Measurements from ENCODE around the gene MAN1C1. TPM values are rescaled to one million over a fixed set of nuclear protein-coding genes. Genes with fewer than 3 reads are reported as not detected.

The MAN1C1 gene
- total and polyA plus RNA-seq, 10 of the 15 experiments (the other 5 are each of a cell fraction or from before 2014, with no cell fraction given) = 0.12 to 0.56 (median 0.22) TPM; not detected in 3

DNA sequence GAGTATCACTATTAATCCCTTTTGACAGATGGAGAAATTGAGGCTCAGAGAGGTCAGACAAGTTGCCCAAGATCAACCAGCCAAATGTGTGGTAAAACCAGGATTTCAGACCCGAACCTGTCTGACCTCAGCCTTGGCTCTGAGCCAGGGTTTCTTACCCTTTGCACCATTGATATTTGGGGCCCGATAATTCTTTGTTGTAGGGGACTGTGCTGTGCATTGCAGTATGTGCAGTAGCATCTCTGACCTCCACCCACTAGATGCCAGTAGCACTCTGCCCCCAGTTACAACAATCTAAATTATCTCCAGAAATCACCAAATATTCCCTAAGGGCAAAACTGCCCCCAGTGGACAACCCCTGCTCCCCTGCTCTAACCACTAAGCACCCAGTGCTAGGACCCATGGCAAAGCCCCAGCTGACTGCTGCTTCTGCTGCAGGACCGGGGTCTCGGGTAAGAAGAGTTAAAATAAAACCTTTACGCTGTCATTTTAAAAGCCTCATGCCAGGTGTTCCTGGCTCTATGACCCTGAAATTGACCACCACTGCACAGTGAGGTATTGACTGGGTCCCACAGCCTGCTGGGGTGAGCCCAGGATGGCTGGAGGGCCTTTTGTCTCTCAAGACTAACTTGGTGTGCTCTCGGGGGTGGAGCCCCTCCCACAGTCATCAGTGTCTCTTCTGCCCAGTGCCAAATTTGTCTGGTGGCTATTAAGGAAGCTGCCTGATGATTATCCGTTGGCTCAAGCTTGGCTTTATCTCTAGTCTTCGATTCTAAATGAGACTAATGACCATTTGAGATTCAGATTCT, 5.6 kb upstream of the MAN1C1 start:
- Histone ChIP-seq H3K4me3 (no peak overlapping the region), H4K20me1 (ENCODE audit: control insufficient read depth, insufficient read depth) (no peaks in the 10 kb centered on the region), H2AFZ (ENCODE audit: control insufficient read depth, low read depth, low read length) (no peak overlapping the region), H3K27me3 (replicated peaks in 1 of 2; ENCODE audit: control insufficient read depth in 2 of 2, insufficient read depth in 2 of 2, low read length in 1 of 2) (no peaks in the 10 kb centered on the region; a peak in 1 of 4 replicates), H3K79me2 (ENCODE audit: control insufficient read depth, insufficient read depth, low read length) (no peaks in the 10 kb centered on the region), H3K27ac (ENCODE audit: control insufficient read depth, insufficient read depth) (no peak overlapping the region), H3K4me1 (ENCODE audit: control insufficient read depth, insufficient read depth, low read length) (peaks cover 19% of the 10 kb centered on the region), H3K4me2 (ENCODE audit: control insufficient read depth, insufficient read depth) (no peak overlapping the region), H3K9ac (ENCODE audit: control insufficient read depth, insufficient read depth, low read length) (no peak overlapping the region), H3K9me3 (replicated peaks; ENCODE audit: control insufficient read depth, insufficient read depth, low read length) (no peaks in the 10 kb centered on the region), H3K36me3 (ENCODE audit: control insufficient read depth in 2 of 2, insufficient read depth in 2 of 2, low read length in 1 of 2) (no peaks in the 10 kb centered on the region)
- ChIA-PET RAD21 (ENCODE audit: unreplicated experiment) (interaction anchor here (1.2 kb wide), 1 partner anchor 135 kb away, joined by 3 read pairs; no protein-coding TSS in a partner anchor), CTCF (interaction anchor here (0.6 to 3.6 kb wide), 5 partner anchors 8 to 192 kb away, joined by 3 to 18 read pairs (median 7); no protein-coding TSS in a partner anchor), SMC1A (ENCODE audit: uncharacterized antibody, unreplicated experiment) (interaction anchor here (0.7 to 2.9 kb wide), 4 partner anchors 28 to 209 kb away, joined by 3 to 15 read pairs (median 3); no protein-coding TSS in a partner anchor), POLR2A (no interaction called here)
- FAIRE-seq (no peak), ATAC-seq (peak; percentile 46), DNase-seq (ENCODE audit: low read depth, low spot score) (no peak)
- 26% methylated on average over 8 of the region's 8 CpGs for WGBS (ENCODE audit: insufficient coverage, insufficient replicate concordance, low lambda C conversion rate, missing lambda C conversion rate)
- no TSS peak for BruUV-seq (replicated peaks)
- TF ChIP-seq, protein P1, sequence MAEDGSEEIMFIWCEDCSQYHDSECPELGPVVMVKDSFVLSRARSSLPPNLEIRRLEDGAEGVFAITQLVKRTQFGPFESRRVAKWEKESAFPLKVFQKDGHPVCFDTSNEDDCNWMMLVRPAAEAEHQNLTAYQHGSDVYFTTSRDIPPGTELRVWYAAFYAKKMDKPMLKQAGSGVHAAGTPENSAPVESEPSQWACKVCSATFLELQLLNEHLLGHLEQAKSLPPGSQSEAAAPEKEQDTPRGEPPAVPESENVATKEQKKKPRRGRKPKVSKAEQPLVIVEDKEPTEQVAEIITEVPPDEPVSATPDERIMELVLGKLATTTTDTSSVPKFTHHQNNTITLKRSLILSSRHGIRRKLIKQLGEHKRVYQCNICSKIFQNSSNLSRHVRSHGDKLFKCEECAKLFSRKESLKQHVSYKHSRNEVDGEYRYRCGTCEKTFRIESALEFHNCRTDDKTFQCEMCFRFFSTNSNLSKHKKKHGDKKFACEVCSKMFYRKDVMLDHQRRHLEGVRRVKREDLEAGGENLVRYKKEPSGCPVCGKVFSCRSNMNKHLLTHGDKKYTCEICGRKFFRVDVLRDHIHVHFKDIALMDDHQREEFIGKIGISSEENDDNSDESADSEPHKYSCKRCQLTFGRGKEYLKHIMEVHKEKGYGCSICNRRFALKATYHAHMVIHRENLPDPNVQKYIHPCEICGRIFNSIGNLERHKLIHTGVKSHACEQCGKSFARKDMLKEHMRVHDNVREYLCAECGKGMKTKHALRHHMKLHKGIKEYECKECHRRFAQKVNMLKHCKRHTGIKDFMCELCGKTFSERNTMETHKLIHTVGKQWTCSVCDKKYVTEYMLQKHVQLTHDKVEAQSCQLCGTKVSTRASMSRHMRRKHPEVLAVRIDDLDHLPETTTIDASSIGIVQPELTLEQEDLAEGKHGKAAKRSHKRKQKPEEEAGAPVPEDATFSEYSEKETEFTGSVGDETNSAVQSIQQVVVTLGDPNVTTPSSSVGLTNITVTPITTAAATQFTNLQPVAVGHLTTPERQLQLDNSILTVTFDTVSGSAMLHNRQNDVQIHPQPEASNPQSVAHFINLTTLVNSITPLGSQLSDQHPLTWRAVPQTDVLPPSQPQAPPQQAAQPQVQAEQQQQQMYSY (CRISPR knock-in tag; IDR thresholded peaks at IDR 0.05) = no peak
- TF ChIP-seq RAD21 (IDR thresholded peaks at IDR 0.05; ENCODE audit: insufficient read depth, low read depth, low read length) (peak; percentile 37), ZZZ3 (IDR thresholded peaks at IDR 0.05; ENCODE audit: control insufficient read depth, insufficient read length, low read depth) (no peak), HDAC2 (IDR thresholded peaks at IDR 0.05) (no peak), EGR1 (IDR thresholded peaks at IDR 0.05; ENCODE audit: borderline replicate concordance in 1 of 2, low read depth in 2 of 2, low read length in 2 of 2) (no peak), MXI1 (IDR thresholded peaks at IDR 0.05; ENCODE audit: low read depth, low read length) (no peak), SMC3 (IDR thresholded peaks at IDR 0.05; ENCODE audit: borderline replicate concordance, low read length) (peak; percentile 34; the same call in 1 of the 2 replicates), CEBPB (IDR thresholded peaks at IDR 0.05; ENCODE audit: borderline replicate concordance in 1 of 2, low read depth in 2 of 2, low read length in 2 of 2) (no peak)
- TF ChIP-seq, protein P2, sequence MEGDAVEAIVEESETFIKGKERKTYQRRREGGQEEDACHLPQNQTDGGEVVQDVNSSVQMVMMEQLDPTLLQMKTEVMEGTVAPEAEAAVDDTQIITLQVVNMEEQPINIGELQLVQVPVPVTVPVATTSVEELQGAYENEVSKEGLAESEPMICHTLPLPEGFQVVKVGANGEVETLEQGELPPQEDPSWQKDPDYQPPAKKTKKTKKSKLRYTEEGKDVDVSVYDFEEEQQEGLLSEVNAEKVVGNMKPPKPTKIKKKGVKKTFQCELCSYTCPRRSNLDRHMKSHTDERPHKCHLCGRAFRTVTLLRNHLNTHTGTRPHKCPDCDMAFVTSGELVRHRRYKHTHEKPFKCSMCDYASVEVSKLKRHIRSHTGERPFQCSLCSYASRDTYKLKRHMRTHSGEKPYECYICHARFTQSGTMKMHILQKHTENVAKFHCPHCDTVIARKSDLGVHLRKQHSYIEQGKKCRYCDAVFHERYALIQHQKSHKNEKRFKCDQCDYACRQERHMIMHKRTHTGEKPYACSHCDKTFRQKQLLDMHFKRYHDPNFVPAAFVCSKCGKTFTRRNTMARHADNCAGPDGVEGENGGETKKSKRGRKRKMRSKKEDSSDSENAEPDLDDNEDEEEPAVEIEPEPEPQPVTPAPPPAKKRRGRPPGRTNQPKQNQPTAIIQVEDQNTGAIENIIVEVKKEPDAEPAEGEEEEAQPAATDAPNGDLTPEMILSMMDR (IDR thresholded peaks at IDR 0.05 in 2 of 3, conservative IDR thresholded peaks at IDR 0.05 in 1 of 3; ENCODE audit: control insufficient read depth in 2 of 3, extremely low read depth in 1 of 3, insufficient read depth in 1 of 3, low read depth in 3 of 3, low read length in 3 of 3) = peak; percentile 30 to 47 (median 33); a peak in 3 of 6 replicates
- TF ChIP-seq, protein P3, sequence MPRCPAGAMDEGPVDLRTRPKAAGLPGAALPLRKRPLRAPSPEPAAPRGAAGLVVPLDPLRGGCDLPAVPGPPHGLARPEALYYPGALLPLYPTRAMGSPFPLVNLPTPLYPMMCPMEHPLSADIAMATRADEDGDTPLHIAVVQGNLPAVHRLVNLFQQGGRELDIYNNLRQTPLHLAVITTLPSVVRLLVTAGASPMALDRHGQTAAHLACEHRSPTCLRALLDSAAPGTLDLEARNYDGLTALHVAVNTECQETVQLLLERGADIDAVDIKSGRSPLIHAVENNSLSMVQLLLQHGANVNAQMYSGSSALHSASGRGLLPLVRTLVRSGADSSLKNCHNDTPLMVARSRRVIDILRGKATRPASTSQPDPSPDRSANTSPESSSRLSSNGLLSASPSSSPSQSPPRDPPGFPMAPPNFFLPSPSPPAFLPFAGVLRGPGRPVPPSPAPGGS (IDR thresholded peaks at IDR 0.05; ENCODE audit: borderline replicate concordance, insufficient read depth, low read depth, low read length, poor library complexity, severe bottlenecking) = no peak
- in situ Hi-C loops (cut with MboI) = loop anchor here (5.0 kb wide), 1 partner anchor 186 kb away; no protein-coding TSS in a partner anchor
- intact Hi-C loops (cut with micrococcal nuclease; ENCODE audit: unreplicated experiment) = loop anchor here (2.0 kb wide), 2 partner anchors 82 to 186 kb away; no protein-coding TSS in a partner anchor

Data from GM12878 (cell line).